ENCODE data around the gene TBXA2R.
"Not testable (repeated sequence)": the region's sequence is repeated elsewhere in the genome, so short reads cannot be mapped to it uniquely, and the experiment has no call there.

TBXA2R gene

GRCh38 chr19:3591876-3592613 lies 14.6 kb downstream of the TBXA2R start:
- H3K4me3 ChIP-seq (ENCODE audit: low read depth in 1 of 2, low read length in 2 of 2): no peak overlapping the region
- no peak overlapping the region for H3K27ac ChIP-seq (ENCODE audit: low read depth, low read length)
- H3K27me3 ChIP-seq (ENCODE audit: control insufficient read depth in 1 of 2, insufficient read depth in 2 of 2, low read length in 2 of 2): peaks cover 0 to 4% of the 10 kb centered on the region in 2 donors
- H3K9ac ChIP-seq (ENCODE audit: low read depth in 1 of 2, low read length in 2 of 2): no peak overlapping the region
- no peaks in the 10 kb centered on the region for H3K9me3 ChIP-seq (ENCODE audit: control insufficient read depth in 1 of 2, low read length in 2 of 2)
- no peaks in the 10 kb centered on the region for H3K4me1 ChIP-seq (ENCODE audit: control insufficient read depth in 1 of 2, insufficient read depth in 2 of 2, low read length in 2 of 2)
- no peaks in the 10 kb centered on the region for H3K36me3 ChIP-seq (ENCODE audit: control insufficient read depth in 1 of 2, insufficient read depth in 2 of 2, low read length in 2 of 2)

DNA sequence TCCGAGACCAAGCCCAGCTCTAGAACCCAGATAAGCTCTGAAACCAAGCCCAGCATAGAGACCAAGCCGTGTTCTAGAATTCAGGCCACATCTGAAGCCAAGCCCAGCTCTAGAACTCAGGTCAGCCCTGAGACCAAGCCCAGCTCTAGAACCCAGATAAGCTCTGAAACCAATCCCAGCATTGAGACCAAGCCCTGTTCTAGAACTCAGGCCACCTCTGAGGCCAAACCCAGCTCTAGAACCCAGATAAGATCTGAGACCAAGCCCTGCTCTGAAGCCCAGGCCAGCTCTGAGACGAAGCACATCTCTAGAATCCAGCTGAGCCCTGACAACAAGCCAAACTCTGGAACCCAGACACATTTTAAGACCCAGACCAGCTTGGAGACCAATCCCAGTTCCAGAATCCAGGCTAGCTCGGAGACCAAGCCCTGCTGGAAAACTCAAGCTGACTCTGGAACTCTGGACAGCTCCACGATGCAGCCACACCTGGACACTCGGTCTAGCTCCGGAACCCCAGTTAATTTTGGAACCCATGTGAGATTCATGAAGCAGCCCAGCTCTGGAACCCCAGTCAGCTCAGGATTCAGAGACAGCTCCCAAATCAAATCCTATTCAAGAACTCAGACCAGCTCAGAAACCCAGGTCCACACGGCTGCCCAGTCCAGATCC lies 15.6 kb downstream of the TBXA2R start:
- Histone ChIP-seq H3K9me3 (ENCODE audit: control insufficient read depth in 1 of 2, low read length in 2 of 2) (no peaks in the 10 kb centered on the region), H3K4me3 (ENCODE audit: low read depth in 1 of 2, low read length in 2 of 2) (no peak overlapping the region), H3K27ac (ENCODE audit: low read depth, low read length) (no peak overlapping the region), H3K27me3 (ENCODE audit: control insufficient read depth in 1 of 2, insufficient read depth in 2 of 2, low read length in 2 of 2) (peaks cover 0 to 4% of the 10 kb centered on the region in 2 donors), H3K9ac (ENCODE audit: low read depth in 1 of 2, low read length in 2 of 2) (no peak overlapping the region), H3K36me3 (ENCODE audit: control insufficient read depth in 1 of 2, insufficient read depth in 2 of 2, low read length in 2 of 2) (no peaks in the 10 kb centered on the region), H3K4me1 (ENCODE audit: control insufficient read depth in 1 of 2, insufficient read depth in 2 of 2, low read length in 2 of 2) (no peaks in the 10 kb centered on the region)

DNA sequence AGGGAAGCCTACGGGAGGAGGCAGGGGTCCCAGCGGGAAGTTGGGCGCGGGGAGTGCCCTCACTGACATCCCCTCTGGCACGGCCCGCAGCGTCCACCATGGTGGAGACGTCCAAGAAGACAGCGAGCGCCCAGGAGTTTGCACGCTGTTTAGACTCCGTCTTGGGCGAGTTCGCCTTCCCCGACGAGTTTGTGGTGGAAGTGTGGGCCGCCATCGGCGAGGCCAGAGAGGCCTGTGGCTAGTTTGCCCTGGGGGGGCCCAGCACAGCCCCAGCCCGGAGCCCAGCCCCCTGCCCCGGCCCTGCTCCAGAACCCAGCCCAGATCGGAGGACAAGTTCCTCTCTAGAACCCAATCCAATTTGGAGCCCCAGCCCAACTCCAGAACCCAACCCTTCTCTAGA lies 16.7 kb downstream of the TBXA2R start:
- no peak overlapping the region for H3K27ac ChIP-seq (ENCODE audit: low read depth, low read length)
- H3K9ac ChIP-seq (ENCODE audit: low read depth in 1 of 2, low read length in 2 of 2): no peak overlapping the region
- peaks cover 5 to 8% of the 10 kb centered on the region in 2 donors for H3K27me3 ChIP-seq (ENCODE audit: control insufficient read depth in 1 of 2, insufficient read depth in 2 of 2, low read length in 2 of 2)
- H3K9me3 ChIP-seq (ENCODE audit: control insufficient read depth in 1 of 2, low read length in 2 of 2): no peaks in the 10 kb centered on the region
- H3K4me3 ChIP-seq (ENCODE audit: low read depth in 1 of 2, low read length in 2 of 2): no peak overlapping the region
- H3K36me3 ChIP-seq (ENCODE audit: control insufficient read depth in 1 of 2, insufficient read depth in 2 of 2, low read length in 2 of 2): no peaks in the 10 kb centered on the region
- H3K4me1 ChIP-seq (ENCODE audit: control insufficient read depth in 1 of 2, insufficient read depth in 2 of 2, low read length in 2 of 2): no peaks in the 10 kb centered on the region

- Histone ChIP-seq H3K9me3 (ENCODE audit: control insufficient read depth in 1 of 2, low read length in 2 of 2) (no peaks in the 10 kb centered on the region), H3K36me3 (ENCODE audit: control insufficient read depth in 1 of 2, insufficient read depth in 2 of 2, low read length in 2 of 2) (no peaks in the 10 kb centered on the region), H3K27me3 (ENCODE audit: control insufficient read depth in 1 of 2, insufficient read depth in 2 of 2, low read length in 2 of 2) (peaks cover 5% of the 10 kb centered on the region in 2 donors), H3K27ac (ENCODE audit: low read depth, low read length) (no peak overlapping the region), H3K4me3 (ENCODE audit: low read depth in 1 of 2, low read length in 2 of 2) (no peak overlapping the region), H3K9ac (ENCODE audit: low read depth in 1 of 2, low read length in 2 of 2) (no peak overlapping the region), H3K4me1 (ENCODE audit: control insufficient read depth in 1 of 2, insufficient read depth in 2 of 2, low read length in 2 of 2) (no peaks in the 10 kb centered on the region)
These were observed 17.2 kb downstream of the TBXA2R start for GRCh38 chr19:3589439-3589838.

GRCh38 chr19:3586707-3587346 lies 19.8 kb downstream of the TBXA2R start:
- Histone ChIP-seq H3K9me3 (ENCODE audit: control insufficient read depth in 1 of 2, low read length in 2 of 2) (no peaks in the 10 kb centered on the region), H3K27ac (ENCODE audit: low read depth, low read length) (no peak overlapping the region), H3K4me3 (ENCODE audit: low read depth in 1 of 2, low read length in 2 of 2) (no peak overlapping the region), H3K27me3 (ENCODE audit: control insufficient read depth in 1 of 2, insufficient read depth in 2 of 2, low read length in 2 of 2) (peaks cover 4 to 5% of the 10 kb centered on the region in 2 donors), H3K9ac (ENCODE audit: low read depth in 1 of 2, low read length in 2 of 2) (no peak overlapping the region), H3K36me3 (ENCODE audit: control insufficient read depth in 1 of 2, insufficient read depth in 2 of 2, low read length in 2 of 2) (no peaks in the 10 kb centered on the region), H3K4me1 (ENCODE audit: control insufficient read depth in 1 of 2, insufficient read depth in 2 of 2, low read length in 2 of 2) (no peaks in the 10 kb centered on the region)

DNA sequence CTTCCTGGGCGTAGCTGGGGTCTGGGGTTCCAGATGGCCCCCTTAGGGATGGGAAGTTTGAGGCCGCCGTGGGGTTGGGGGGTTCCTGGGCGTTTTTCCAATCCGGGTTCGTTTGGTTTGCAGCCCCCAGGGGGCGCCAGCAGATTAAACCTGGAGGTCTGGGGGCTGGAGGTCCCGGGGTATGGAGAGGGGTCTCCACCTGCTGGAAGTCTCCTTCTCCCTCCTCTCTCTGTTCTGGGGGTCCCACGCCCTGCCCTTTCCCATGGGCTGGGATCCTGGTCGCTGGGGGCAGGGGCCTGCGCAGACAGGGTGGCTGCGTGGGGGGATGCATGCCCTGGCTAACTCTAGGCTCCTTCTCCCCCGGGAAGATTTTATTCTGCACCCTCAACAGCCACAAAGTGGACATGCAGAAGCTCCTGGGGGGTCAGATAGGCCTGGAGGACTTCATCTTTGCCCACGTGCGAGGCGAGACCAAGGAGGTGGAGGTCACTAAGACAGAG lies 20.5 kb downstream of the TBXA2R start:
- Histone ChIP-seq H3K27ac (ENCODE audit: low read depth, low read length) (no peak overlapping the region), H3K9ac (ENCODE audit: low read depth in 1 of 2, low read length in 2 of 2) (no peak overlapping the region), H3K27me3 (ENCODE audit: control insufficient read depth in 1 of 2, insufficient read depth in 2 of 2, low read length in 2 of 2) (peaks cover 4 to 5% of the 10 kb centered on the region in 2 donors), H3K9me3 (ENCODE audit: control insufficient read depth in 1 of 2, low read length in 2 of 2) (no peaks in the 10 kb centered on the region), H3K4me1 (ENCODE audit: control insufficient read depth in 1 of 2, insufficient read depth in 2 of 2, low read length in 2 of 2) (no peaks in the 10 kb centered on the region), H3K36me3 (ENCODE audit: control insufficient read depth in 1 of 2, insufficient read depth in 2 of 2, low read length in 2 of 2) (no peaks in the 10 kb centered on the region), H3K4me3 (ENCODE audit: low read depth in 1 of 2, low read length in 2 of 2) (peak overlapping the region; percentile 13 to 15)

- H3K9ac ChIP-seq (ENCODE audit: low read depth in 1 of 2, low read length in 2 of 2): no peak within 1 kb of the TSS
- H3K36me3 ChIP-seq (ENCODE audit: control insufficient read depth in 1 of 2, insufficient read depth in 2 of 2, low read length in 2 of 2): no peaks in the 10 kb centered on the region
- H3K27me3 ChIP-seq (ENCODE audit: control insufficient read depth in 1 of 2, insufficient read depth in 2 of 2, low read length in 2 of 2): peaks cover 4 to 5% of the 10 kb centered on the region in 2 donors
- no peaks in the 10 kb centered on the region for H3K9me3 ChIP-seq (ENCODE audit: control insufficient read depth in 1 of 2, low read length in 2 of 2)
- no peak within 1 kb of the TSS for H3K27ac ChIP-seq (ENCODE audit: low read depth, low read length)
- H3K4me1 ChIP-seq (ENCODE audit: control insufficient read depth in 1 of 2, insufficient read depth in 2 of 2, low read length in 2 of 2): no peaks in the 10 kb centered on the region
- peak within 1 kb of the TSS; percentile 13 to 15 for H3K4me3 ChIP-seq (ENCODE audit: low read depth in 1 of 2, low read length in 2 of 2)
These were observed 21.2 kb downstream of the TBXA2R start, which contains the start of gene GIPC3 for GRCh38 chr19:3585301-3586126. Gene GIPC3, plus strand, starts transcription at chr19:3585478. Its CDS starts 120 bp downstream, at chr19:3585598.

- not testable (repeated sequence) for H3K36me3 ChIP-seq (ENCODE audit: control insufficient read depth in 1 of 2, insufficient read depth in 2 of 2, low read length in 2 of 2); H3K4me1 ChIP-seq (ENCODE audit: control insufficient read depth in 1 of 2, insufficient read depth in 2 of 2, low read length in 2 of 2); H3K27me3 ChIP-seq (ENCODE audit: control insufficient read depth in 1 of 2, insufficient read depth in 2 of 2, low read length in 2 of 2); H3K27ac ChIP-seq (ENCODE audit: low read depth, low read length); H3K9ac ChIP-seq (ENCODE audit: low read depth in 1 of 2, low read length in 2 of 2); H3K4me3 ChIP-seq (ENCODE audit: low read depth in 1 of 2, low read length in 2 of 2); H3K9me3 ChIP-seq (ENCODE audit: control insufficient read depth in 1 of 2, low read length in 2 of 2)
These were observed 22.5 kb downstream of the TBXA2R start for GRCh38 chr19:3584036-3584802.

GRCh38 chr19:3581792-3582191 lies 24.9 kb downstream of the TBXA2R start:
- not testable (repeated sequence) for H3K27ac ChIP-seq (ENCODE audit: low read depth, low read length); H3K36me3 ChIP-seq (ENCODE audit: control insufficient read depth in 1 of 2, insufficient read depth in 2 of 2, low read length in 2 of 2); H3K4me1 ChIP-seq (ENCODE audit: control insufficient read depth in 1 of 2, insufficient read depth in 2 of 2, low read length in 2 of 2); H3K27me3 ChIP-seq (ENCODE audit: control insufficient read depth in 1 of 2, insufficient read depth in 2 of 2, low read length in 2 of 2); H3K4me3 ChIP-seq (ENCODE audit: low read depth in 1 of 2, low read length in 2 of 2); H3K9ac ChIP-seq (ENCODE audit: low read depth in 1 of 2, low read length in 2 of 2); H3K9me3 ChIP-seq (ENCODE audit: control insufficient read depth in 1 of 2, low read length in 2 of 2)
